Middle frontal gyrus (tissue), 1 donor: ENCODE data around the gene PCSK2.

Source experiments
- DNase-seq: peaks from one replicate; pipeline ENCODE4 v3.0.0-alpha.2; 2015; ENCODE audit warnings: low spot score; ENCODE audit errors: extremely low spot score

The PCSK2 gene

GRCh38 chr20:17471606-17472187, 244.9 kb downstream of the PCSK2 start:
- no peak for DNase-seq

GRCh38 chr20:17473659-17474058, 246.8 kb downstream of the PCSK2 start:
- no peak for DNase-seq

- DNase-seq, result no peak
These were observed 252.3 kb downstream of the PCSK2 start for GRCh38 chr20:17479063-17479657.

DNA sequence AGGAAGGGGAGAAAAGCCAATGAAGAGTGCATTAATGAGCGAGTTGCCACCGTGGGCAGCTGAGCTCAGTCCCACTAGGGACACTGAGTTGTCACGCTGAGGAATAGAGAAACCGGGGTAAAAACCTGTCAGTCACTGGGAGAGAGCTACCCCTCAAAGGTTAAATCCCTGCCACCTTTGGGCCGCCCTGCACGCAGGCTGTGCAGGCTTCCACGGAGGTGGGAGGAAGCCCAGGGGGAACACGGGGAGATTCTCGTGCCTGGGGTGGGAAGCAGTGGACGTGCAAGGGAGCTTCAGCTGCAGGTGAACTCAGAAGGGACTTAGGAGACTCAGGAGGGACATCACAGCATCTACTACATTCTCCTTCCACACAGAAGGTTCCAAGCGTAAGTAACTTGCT, 253.9 kb downstream of the PCSK2 start:
- DNase-seq, result no peak

DNA sequence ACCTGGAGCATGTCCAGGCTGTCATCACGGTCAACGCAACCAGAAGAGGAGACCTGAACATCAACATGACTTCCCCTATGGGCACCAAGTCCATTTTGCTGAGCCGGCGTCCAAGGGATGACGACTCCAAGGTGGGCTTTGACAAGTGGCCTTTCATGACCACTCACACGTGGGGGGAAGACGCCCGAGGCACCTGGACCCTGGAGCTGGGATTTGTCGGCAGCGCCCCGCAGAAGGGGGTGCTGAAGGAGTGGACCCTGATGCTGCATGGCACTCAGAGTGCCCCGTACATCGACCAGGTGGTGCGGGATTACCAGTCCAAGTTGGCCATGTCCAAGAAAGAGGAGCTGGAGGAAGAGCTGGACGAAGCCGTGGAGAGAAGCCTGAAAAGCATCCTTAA, 254.8 kb downstream of the PCSK2 start:
- DNase-seq, result no peak

GRCh38 chr20:17482536-17482935, 255.7 kb downstream of the PCSK2 start:
- DNase-seq, result no peak

- DNase-seq, result no peak
These were observed 258.2 kb downstream of the PCSK2 start for GRCh38 chr20:17485017-17485416.

DNA sequence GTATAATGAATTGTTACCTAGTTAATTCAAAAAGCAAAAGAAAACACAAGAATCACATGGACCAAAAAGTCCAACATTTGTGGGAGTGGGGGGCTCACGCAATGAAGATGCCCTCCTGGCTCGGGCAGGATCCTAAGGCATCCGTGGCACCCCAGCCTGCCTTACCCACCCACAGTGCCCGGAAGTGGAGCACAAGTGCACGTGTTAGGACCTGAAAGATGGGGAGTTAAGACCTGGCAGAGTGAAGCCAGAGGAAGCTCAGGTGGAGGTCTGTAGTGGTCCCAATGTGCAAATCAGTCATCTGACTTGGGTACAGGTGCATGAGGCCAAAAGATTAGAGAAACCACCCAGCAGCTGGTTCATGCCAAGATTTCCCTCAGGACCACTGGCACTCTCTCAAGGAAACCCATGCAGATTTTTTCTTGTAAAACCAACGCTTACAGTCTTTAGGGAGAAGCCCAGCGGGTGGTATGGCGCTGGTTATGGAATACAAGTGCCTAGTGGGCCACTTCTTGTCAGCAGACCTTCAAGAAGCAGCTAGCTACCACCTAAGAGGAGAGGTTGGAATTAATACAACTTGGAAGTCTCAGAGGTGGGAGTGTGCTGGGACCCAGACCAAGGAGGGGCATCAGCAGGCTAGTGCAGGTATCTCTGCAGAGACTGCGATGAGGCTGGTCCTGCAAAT, 262.2 kb downstream of the PCSK2 start:
- no peak for DNase-seq

DNA sequence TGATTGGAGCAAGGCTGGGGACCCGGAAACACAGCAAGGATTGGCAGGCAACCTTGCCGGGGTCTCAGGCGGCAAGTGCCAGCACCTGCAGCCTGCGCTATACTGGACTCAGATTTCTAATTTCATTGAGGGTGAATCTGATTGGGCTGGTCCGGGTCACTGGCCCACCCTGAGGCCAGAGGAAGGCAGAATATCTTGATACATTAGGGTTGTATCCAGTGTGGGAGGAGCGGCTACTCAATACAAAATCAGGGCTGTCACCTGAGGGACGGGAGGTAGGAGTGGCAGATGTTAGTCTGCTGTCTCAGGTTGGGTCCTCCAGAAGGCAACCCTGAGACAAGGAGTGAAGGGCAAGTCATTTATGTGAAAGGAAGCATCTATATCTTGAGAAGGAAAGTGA, 263.7 kb downstream of the PCSK2 start:
- no peak for DNase-seq

- no peak for DNase-seq
These were observed 264.2 kb downstream of the PCSK2 start for GRCh38 chr20:17491041-17491440.

DNA sequence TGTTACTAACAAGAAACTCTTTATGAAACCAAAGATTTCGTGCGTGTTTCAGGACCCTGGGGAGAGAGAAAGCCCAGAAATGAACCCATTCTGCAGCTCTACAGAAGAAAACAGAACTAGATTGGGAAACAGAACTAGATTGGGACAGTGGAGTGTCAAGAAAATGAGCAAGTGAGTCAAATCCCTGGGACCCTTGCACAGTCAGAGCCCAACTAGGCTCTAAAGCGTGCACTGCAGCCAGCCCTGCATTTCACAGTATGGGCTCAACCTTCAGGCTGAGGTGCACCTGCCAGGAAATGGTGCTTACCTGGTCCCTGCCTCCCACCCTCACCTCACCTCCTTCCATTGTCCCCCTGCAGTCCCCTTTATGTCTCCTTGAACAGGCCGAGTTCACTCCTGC, 264.6 kb downstream of the PCSK2 start:
- DNase-seq, result no peak

- no peak for DNase-seq
These were observed 266.3 kb downstream of the PCSK2 start for GRCh38 chr20:17493173-17493572.

DNA sequence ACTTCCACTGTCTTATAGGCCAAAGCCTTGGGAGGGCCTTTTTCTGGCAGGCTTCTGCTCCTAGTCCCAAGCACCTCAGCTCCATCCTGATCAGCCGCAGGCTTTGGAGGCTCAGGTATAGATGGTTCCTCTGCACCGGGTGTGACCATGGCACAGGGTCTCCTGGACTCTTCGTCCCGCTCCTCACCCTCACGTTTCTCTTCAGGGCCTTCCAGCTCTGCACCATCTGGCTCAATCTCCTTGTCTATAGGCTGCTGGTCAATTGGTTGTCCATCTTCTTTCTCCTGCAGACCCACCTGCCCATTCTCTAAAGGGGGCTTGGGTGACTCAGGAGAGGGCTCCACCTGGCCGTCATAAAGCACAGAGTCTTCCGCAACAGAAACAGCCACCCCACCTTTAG, 267.4 kb downstream of the PCSK2 start:
- no peak for DNase-seq

DNA sequence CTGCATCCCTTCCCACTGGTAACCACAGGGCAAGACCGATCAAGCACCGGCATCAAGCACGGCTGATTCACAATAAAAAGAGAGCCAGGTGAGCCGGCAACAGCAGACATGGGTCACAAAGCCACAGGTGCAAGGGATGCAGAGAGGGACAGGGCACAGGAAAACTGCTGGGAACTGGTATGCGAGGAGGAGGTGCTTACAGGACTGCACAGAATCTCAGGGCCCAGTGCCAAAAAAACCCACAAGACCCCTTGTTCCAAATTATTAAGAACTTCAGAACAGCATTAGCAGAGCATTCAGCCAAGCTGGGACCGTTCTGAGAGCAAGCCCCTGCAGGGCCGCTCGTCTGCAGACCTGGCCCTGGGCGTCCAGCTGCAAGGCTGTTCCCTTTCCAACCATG, 269.0 kb downstream of the PCSK2 start:
- no peak for DNase-seq

DNA sequence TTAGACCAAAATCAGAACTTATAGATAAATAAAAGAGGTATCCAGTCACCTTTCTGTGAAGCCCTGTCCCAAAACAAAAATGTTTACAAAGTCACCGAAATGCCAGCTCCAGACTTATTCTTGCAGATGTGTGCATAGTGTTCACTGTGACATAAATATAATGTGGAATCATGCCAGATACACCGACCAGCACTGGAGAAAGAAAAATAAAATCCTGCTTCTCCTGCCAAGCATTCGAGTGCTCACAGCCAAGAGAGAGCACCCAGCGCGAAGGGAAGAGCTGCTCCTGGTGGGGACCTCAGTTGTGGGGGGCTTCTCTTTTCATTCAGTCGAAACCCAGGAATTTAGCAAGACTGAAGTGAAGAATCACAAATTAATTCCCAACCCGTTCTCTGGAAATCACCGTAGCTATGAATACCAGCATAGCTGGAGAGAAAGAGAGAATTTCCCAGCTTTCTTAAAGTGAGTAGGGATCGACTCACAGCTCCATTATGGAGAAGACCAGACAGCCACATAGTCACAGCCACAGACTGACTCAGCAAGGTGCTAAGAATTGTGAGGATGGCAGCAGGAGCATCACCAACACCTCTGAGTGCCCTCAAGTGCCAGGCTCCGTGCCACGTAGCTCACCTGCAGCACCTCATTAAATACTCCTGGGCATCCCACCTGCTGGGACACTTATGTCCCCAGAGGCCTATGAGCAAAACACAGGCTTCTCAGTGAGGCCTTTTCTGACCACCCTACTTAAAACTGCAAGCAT, 271.2 kb downstream of the PCSK2 start:
- DNase-seq, result no peak

DNA sequence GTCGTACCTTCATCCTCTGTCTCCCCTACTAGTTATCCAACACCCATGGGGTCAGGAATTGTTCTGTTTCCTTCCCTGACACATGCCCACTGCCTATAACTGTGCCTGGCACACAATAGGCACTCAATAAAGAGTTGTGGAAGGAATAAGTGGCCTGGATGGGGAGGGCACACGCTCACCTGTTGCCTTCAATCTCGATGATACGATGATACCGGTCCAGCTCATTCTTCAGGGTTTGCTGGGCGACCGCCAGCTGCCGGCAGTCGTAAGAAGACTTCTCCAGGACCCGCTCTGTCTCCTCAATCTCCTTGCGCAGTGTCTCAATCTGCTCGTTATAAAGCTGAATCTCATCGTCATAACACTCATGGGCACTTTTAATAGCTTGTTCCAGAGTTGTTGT, 271.8 kb downstream of the PCSK2 start:
- DNase-seq, result no peak

- no peak for DNase-seq
These were observed 272.2 kb downstream of the PCSK2 start for GRCh38 chr20:17499041-17499440.

- DNase-seq, result no peak
These were observed 273.4 kb downstream of the PCSK2 start for GRCh38 chr20:17500271-17500670.

GRCh38 chr20:17500826-17501225, 274.0 kb downstream of the PCSK2 start:
- DNase-seq, result no peak

- no peak for DNase-seq
These were observed 274.9 kb downstream of the PCSK2 start for GRCh38 chr20:17501701-17502100.

GRCh38 chr20:17502105-17502504, 275.3 kb downstream of the PCSK2 start:
- DNase-seq, result no peak

- no peak for DNase-seq
These were observed 276.6 kb downstream of the PCSK2 start for GRCh38 chr20:17503301-17504065.
